Suprapubic skin (tissue), 4 donors: ENCODE measurements around the gene STXBP5L.

Source experiments
- EP300 ChIP-seq: sonication (generic); formaldehyde crosslinking; IDR thresholded peaks from one replicate; pipeline ENCODE4 v1.6.1; 2017; ENCODE audit warnings: antibody characterized with exemption
- POLR2A ChIP-seq, 2 donors: fragments of 450-650 bp; IDR thresholded peaks; one replicate each; pipeline ENCODE4 v1.6.1; 2017; ENCODE audit warnings: antibody characterized with exemption in 2 of 2, mild to moderate bottlenecking in 2 of 2, moderate library complexity in 2 of 2
- POLR2AphosphoS5 ChIP-seq, 3 donors: sonication (generic); formaldehyde crosslinking; IDR thresholded peaks; one replicate each; pipeline ENCODE4 v1.6.1; 2017; ENCODE audit warnings: antibody characterized with exemption in 3 of 3
- TF ChIP-seq, protein P1 (sequence below), 2 donors: fragments of 200-600 bp in 1 of 2; fragments of 450-650 bp in 1 of 2; sonication (generic) in 1 of 2; IDR thresholded peaks; one replicate each; pipeline ENCODE4 v1.5.1; 2016 to 2019; ENCODE audit warnings: antibody characterized with exemption in 2 of 2, mild to moderate bottlenecking in 1 of 2, moderate library complexity in 1 of 2

GRCh38 chr3:120926146-120926545 is 18.1 kb downstream of the STXBP5L start:
- TF ChIP-seq, protein P1, sequence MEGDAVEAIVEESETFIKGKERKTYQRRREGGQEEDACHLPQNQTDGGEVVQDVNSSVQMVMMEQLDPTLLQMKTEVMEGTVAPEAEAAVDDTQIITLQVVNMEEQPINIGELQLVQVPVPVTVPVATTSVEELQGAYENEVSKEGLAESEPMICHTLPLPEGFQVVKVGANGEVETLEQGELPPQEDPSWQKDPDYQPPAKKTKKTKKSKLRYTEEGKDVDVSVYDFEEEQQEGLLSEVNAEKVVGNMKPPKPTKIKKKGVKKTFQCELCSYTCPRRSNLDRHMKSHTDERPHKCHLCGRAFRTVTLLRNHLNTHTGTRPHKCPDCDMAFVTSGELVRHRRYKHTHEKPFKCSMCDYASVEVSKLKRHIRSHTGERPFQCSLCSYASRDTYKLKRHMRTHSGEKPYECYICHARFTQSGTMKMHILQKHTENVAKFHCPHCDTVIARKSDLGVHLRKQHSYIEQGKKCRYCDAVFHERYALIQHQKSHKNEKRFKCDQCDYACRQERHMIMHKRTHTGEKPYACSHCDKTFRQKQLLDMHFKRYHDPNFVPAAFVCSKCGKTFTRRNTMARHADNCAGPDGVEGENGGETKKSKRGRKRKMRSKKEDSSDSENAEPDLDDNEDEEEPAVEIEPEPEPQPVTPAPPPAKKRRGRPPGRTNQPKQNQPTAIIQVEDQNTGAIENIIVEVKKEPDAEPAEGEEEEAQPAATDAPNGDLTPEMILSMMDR (IDR thresholded peaks at IDR 0.05) = no peak
- no peak for TF ChIP-seq POLR2A (IDR thresholded peaks at IDR 0.05)
- TF ChIP-seq EP300 = no peak
- TF ChIP-seq POLR2AphosphoS5 (IDR thresholded peaks at IDR 0.05) = no peak
